ENCODE data around the gene TUBB8. TPM values are rescaled to one million over a fixed set of nuclear protein-coding genes. Genes with fewer than 3 reads are reported as not detected.
"Not testable (repeated sequence)": the region's sequence is repeated elsewhere in the genome, so short reads cannot be mapped to it uniquely, and the experiment has no call there.

TUBB8 gene
- total RNA-seq, 2 experiments from 2014 or later: not detected

GRCh38 chr10:79532-80215 lies 30.6 kb upstream of the TUBB8 start:
- H3K36me3 ChIP-seq (ENCODE audit: insufficient read depth, low read length): no peaks in the 10 kb centered on the region
- H3K4me1 ChIP-seq (ENCODE audit: insufficient read depth, low read length): peaks cover 7% of the 10 kb centered on the region
- H3K27me3 ChIP-seq (ENCODE audit: control insufficient read depth in 1 of 2, insufficient read depth in 2 of 2, low read length in 2 of 2): peaks cover 13 to 16% of the 10 kb centered on the region in 2 experiments
- no peak overlapping the region for H3K4me3 ChIP-seq (ENCODE audit: low read length)
- intact Hi-C loops (cut with DNase I, micrococcal nuclease): no loop called here
- no peaks in the 10 kb centered on the region for H3K36me3 Mint-ChIP-seq (ENCODE audit: low read depth)
- DNase-seq (no peak), ATAC-seq (ENCODE audit: poor library complexity) (no peak)
- no peak overlapping the region for H3K4me3 Mint-ChIP-seq
- no peak for TF ChIP-seq CTCF (IDR thresholded peaks at IDR 0.05)
- H3K27me3 Mint-ChIP-seq: peaks cover 27% of the 10 kb centered on the region
- no peak overlapping the region for H3K27ac Mint-ChIP-seq
- no peak overlapping the region for H3K27ac ChIP-seq (ENCODE audit: low read depth in 1 of 2, low read length in 2 of 2)
- H3K4me1 Mint-ChIP-seq (ENCODE audit: low read depth): no peaks in the 10 kb centered on the region
- H3K9me3 Mint-ChIP-seq: no peaks in the 10 kb centered on the region
- no peaks in the 10 kb centered on the region for H3K9me3 ChIP-seq (ENCODE audit: control insufficient read depth in 1 of 2, insufficient read depth in 1 of 2, low read length in 2 of 2)
- CTCF ChIA-PET: no interaction called here
- POLR2A ChIA-PET: no interaction called here

GRCh38 chr10:78556-78955 lies 29.5 kb upstream of the TUBB8 start:
- H3K4me1 ChIP-seq (ENCODE audit: insufficient read depth, low read length): peaks cover 14% of the 10 kb centered on the region
- no peak overlapping the region for H3K4me3 ChIP-seq (ENCODE audit: low read length)
- no peak for ATAC-seq (ENCODE audit: poor library complexity)
- ChIA-PET CTCF (no interaction called here), POLR2A (no interaction called here)
- no peak overlapping the region for H3K27ac Mint-ChIP-seq
- intact Hi-C loops (cut with DNase I, micrococcal nuclease): no loop called here
- no peaks in the 10 kb centered on the region for H3K4me1 Mint-ChIP-seq (ENCODE audit: low read depth)
- peaks cover 13 to 16% of the 10 kb centered on the region in 2 experiments for H3K27me3 ChIP-seq (ENCODE audit: control insufficient read depth in 1 of 2, insufficient read depth in 2 of 2, low read length in 2 of 2)
- H3K36me3 Mint-ChIP-seq (ENCODE audit: low read depth): no peaks in the 10 kb centered on the region
- H3K9me3 ChIP-seq (ENCODE audit: control insufficient read depth in 1 of 2, insufficient read depth in 1 of 2, low read length in 2 of 2): no peaks in the 10 kb centered on the region
- H3K36me3 ChIP-seq (ENCODE audit: insufficient read depth, low read length): no peaks in the 10 kb centered on the region
- peaks cover 27% of the 10 kb centered on the region for H3K27me3 Mint-ChIP-seq
- DNase-seq: no peak
- H3K4me3 Mint-ChIP-seq: no peak overlapping the region
- H3K9me3 Mint-ChIP-seq: no peaks in the 10 kb centered on the region
- H3K27ac ChIP-seq (ENCODE audit: low read depth in 1 of 2, low read length in 2 of 2): no peak overlapping the region
- no peak for TF ChIP-seq CTCF (IDR thresholded peaks at IDR 0.05)

- H3K4me1 Mint-ChIP-seq (ENCODE audit: low read depth); H3K27ac Mint-ChIP-seq; DNase-seq; H3K27ac ChIP-seq (ENCODE audit: low read depth in 1 of 2, low read length in 2 of 2); H3K9me3 Mint-ChIP-seq; intact Hi-C loops (cut with DNase I, micrococcal nuclease); H3K36me3 ChIP-seq (ENCODE audit: insufficient read depth, low read length); H3K27me3 ChIP-seq (ENCODE audit: control insufficient read depth in 1 of 2, insufficient read depth in 2 of 2, low read length in 2 of 2); H3K36me3 Mint-ChIP-seq (ENCODE audit: low read depth); CTCF ChIA-PET; ATAC-seq (ENCODE audit: poor library complexity); H3K9me3 ChIP-seq (ENCODE audit: control insufficient read depth in 1 of 2, insufficient read depth in 1 of 2, low read length in 2 of 2): not testable (repeated sequence)
- Histone ChIP-seq H3K4me3 (ENCODE audit: low read length) (peak overlapping the region; percentile 54), H3K4me1 (ENCODE audit: insufficient read depth, low read length) (peaks cover 15% of the 10 kb centered on the region)
- peak; percentile 26 for TF ChIP-seq CTCF (IDR thresholded peaks at IDR 0.05)
- peaks cover 17% of the 10 kb centered on the region for H3K27me3 Mint-ChIP-seq
- POLR2A ChIA-PET: interaction anchor here (0.6 to 1.0 kb wide), 2 partner anchors 62 to 714 kb away, joined by 3 to 4 read pairs; no protein-coding TSS in a partner anchor
- peak overlapping the region; percentile 54 for H3K4me3 Mint-ChIP-seq
Measured at GRCh38 chr10:74266-74621, 25.1 kb upstream of the TUBB8 start.

Measured in CD4-positive, alpha-beta T cell (primary cell).